Fibroblast of lung (primary cell): Measurements from ENCODE around the gene MROH8.

Experiments used
- EZH2 ChIP-seq: IDR thresholded peaks from 2 replicates; pipeline ENCODE4 v1.5.1; 2012; ENCODE audit warnings: low read length, control low read depth, mild to moderate bottlenecking; ENCODE audit errors: missing control alignments
- TF ChIP-seq, protein P1 (sequence below), 2 donors: IDR thresholded peaks in 1 of 2; conservative IDR thresholded peaks in 1 of 2; 1 replicate in 1 of 2; 2 replicates in 1 of 2; pipeline ENCODE4 v1.5.1; 2011 to 2012; ENCODE audit warnings: low read length in 2 of 2, control low read depth in 1 of 2, inconsistent platforms in 1 of 2, low read depth in 1 of 2, mild to moderate bottlenecking in 1 of 2

DNA sequence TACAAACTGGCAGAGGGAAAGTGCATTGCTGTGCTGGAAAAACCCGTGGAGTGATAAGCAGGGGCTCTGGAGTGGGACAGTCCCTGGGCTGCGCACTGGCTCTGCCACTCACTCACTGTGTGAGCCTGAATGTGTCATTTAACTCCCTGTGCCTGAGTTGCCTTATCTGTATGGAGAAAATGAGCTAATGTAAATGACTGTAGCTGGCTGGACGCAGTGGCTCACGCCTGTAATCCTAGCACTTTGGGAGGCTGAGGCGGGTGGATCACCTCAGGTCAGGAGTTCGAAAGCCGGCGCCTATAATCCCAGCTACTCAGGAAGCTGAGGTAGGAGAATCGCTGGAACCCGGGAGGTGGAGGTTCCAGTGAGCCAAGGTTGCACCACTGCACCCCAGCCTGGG lies 18.7 kb downstream of the MROH8 start:
- TF ChIP-seq, protein P1, sequence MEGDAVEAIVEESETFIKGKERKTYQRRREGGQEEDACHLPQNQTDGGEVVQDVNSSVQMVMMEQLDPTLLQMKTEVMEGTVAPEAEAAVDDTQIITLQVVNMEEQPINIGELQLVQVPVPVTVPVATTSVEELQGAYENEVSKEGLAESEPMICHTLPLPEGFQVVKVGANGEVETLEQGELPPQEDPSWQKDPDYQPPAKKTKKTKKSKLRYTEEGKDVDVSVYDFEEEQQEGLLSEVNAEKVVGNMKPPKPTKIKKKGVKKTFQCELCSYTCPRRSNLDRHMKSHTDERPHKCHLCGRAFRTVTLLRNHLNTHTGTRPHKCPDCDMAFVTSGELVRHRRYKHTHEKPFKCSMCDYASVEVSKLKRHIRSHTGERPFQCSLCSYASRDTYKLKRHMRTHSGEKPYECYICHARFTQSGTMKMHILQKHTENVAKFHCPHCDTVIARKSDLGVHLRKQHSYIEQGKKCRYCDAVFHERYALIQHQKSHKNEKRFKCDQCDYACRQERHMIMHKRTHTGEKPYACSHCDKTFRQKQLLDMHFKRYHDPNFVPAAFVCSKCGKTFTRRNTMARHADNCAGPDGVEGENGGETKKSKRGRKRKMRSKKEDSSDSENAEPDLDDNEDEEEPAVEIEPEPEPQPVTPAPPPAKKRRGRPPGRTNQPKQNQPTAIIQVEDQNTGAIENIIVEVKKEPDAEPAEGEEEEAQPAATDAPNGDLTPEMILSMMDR (conservative IDR thresholded peaks at IDR 0.05 in 1 of 2, IDR thresholded peaks at IDR 0.05 in 1 of 2; ENCODE audit: low read depth in 1 of 2, low read length in 2 of 2) = no peak
- TF ChIP-seq EZH2 = no peak
